Measurements from ENCODE around the gene SIN3A. TPM values are rescaled to one million over a fixed set of nuclear protein-coding genes. Genes with fewer than 3 reads are reported as not detected.

The SIN3A gene
- total and polyA plus RNA-seq, 2 donors (not counting 1 experiment from before 2014, with no cell fraction given), result 32.0 to 153 TPM

DNA sequence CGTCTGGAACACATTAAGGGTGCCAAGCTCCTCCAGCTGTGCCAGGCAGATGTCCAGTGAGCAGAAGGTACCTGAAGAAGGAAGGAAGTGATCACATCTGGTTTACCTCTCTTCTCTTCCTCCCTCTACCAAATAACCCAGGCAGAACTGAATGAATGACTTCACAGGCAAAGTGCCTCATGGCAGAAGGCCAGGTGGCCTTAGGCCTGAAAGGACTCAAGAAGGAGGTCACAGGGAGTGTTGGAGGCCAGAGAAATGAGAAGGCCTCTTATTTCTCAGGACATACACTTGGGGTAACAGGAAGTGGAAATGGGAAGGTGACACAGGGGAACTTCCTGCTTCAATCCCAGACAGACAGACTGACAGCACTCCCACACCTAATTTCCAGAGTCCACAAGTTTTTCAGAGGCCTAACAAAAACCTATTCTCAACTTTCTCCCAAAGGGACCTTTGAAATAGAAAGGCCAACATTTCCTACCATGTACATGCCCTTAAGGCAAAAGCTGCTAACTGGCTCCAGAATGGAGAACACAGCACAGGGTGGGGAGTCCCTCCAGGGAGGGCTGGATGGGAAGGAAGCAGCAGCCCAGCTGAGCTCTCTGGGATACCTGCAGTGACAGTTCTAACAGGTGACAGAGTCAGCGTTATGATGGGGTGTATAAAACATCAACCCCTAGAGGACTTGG lies 17.6 kb upstream of the SIN3A start:
- CTCF ChIA-PET, result no interaction called here
- Histone ChIP-seq H3K9ac (ENCODE audit: low read length) (no peak overlapping the region), H2AFZ (ENCODE audit: insufficient read depth, low read depth, low read length, poor library complexity, severe bottlenecking) (no peak overlapping the region), H3K4me2 (replicated peaks; ENCODE audit: low read depth, low read length, poor library complexity, severe bottlenecking) (no peak overlapping the region), H3K4me3 (ENCODE audit: control extremely low read depth in 1 of 5, extremely low read depth in 1 of 5, insufficient read depth in 1 of 5, low read depth in 2 of 5, low read length in 4 of 5) (no peak overlapping the region), H3K4me1 (ENCODE audit: control insufficient read depth in 2 of 2, insufficient read depth in 2 of 2, low read length in 2 of 2) (peaks cover 0 to 7% of the 10 kb centered on the region in 2 donors), H3K79me2 (ENCODE audit: control insufficient read depth, insufficient read depth, low read length) (no peaks in the 10 kb centered on the region), H4K20me1 (ENCODE audit: control insufficient read depth, insufficient read depth, low read length, poor library complexity, severe bottlenecking) (no peaks in the 10 kb centered on the region), H3K36me3 (replicated peaks in 1 of 2; ENCODE audit: control extremely low read depth in 1 of 2, control insufficient read depth in 1 of 2, extremely low read depth in 1 of 2, insufficient read depth in 2 of 2, low read length in 1 of 2) (peaks cover 4 to 33% of the 10 kb centered on the region in 2 experiments), H3K27me3 (replicated peaks in 1 of 4; ENCODE audit: control extremely low read depth in 1 of 4, control insufficient read depth in 3 of 4, insufficient read depth in 4 of 4, low read length in 3 of 4) (no peaks in the 10 kb centered on the region), H3K9me3 (ENCODE audit: control extremely low read depth in 1 of 3, control insufficient read depth in 2 of 3, insufficient read depth in 1 of 3, low read length in 2 of 3) (no peaks in the 10 kb centered on the region), H3K27ac (ENCODE audit: low read length in 2 of 2) (no peak overlapping the region)
- DNase-seq (no peak), ATAC-seq (ENCODE audit: low read depth) (no peak)
- Mint-ChIP-seq H3K4me3 (no peak overlapping the region), H3K27me3 (no peaks in the 10 kb centered on the region), H3K27ac (no peak overlapping the region), H3K4me1 (no peaks in the 10 kb centered on the region), H3K9me3 (ENCODE audit: insufficient read depth) (no peaks in the 10 kb centered on the region)
- POLR2A ChIA-PET, result no interaction called here
- no CpG with 5 or more reads among the region's 2 CpGs for WGBS (ENCODE audit: insufficient coverage)
- intact Hi-C loops (cut with micrococcal nuclease), result no loop called here
- no peak for TF ChIP-seq CTCF (IDR thresholded peaks at IDR 0.05)

GRCh38 chr15:75460646-75461045 lies 9.2 kb upstream of the SIN3A start:
- DNase-seq, result no peak
- H3K4me3 Mint-ChIP-seq, result no peak overlapping the region
- no peaks in the 10 kb centered on the region for H3K27me3 ChIP-seq (replicated peaks in 1 of 4; ENCODE audit: control extremely low read depth in 1 of 4, control insufficient read depth in 3 of 4, insufficient read depth in 4 of 4, low read length in 3 of 4)
- ChIA-PET CTCF (no interaction called here), POLR2A (no interaction called here)
- peaks cover 0 to 8% of the 10 kb centered on the region in 2 donors for H3K4me1 ChIP-seq (ENCODE audit: control insufficient read depth in 2 of 2, insufficient read depth in 2 of 2, low read length in 2 of 2)
- no peaks in the 10 kb centered on the region for H3K36me3 ChIP-seq (replicated peaks in 1 of 2; ENCODE audit: control extremely low read depth in 1 of 2, control insufficient read depth in 1 of 2, extremely low read depth in 1 of 2, insufficient read depth in 2 of 2, low read length in 1 of 2)
- peaks cover 7% of the 10 kb centered on the region for H3K4me1 Mint-ChIP-seq
- H2AFZ ChIP-seq (ENCODE audit: insufficient read depth, low read depth, low read length, poor library complexity, severe bottlenecking), result no peak overlapping the region
- intact Hi-C loops (cut with micrococcal nuclease), result no loop called here
- H3K4me2 ChIP-seq (replicated peaks; ENCODE audit: low read depth, low read length, poor library complexity, severe bottlenecking), result no peak overlapping the region
- H3K9me3 Mint-ChIP-seq (ENCODE audit: insufficient read depth), result no peaks in the 10 kb centered on the region
- H3K79me2 ChIP-seq (ENCODE audit: control insufficient read depth, insufficient read depth, low read length), result no peaks in the 10 kb centered on the region
- H3K9me3 ChIP-seq (ENCODE audit: control extremely low read depth in 1 of 3, control insufficient read depth in 2 of 3, insufficient read depth in 1 of 3, low read length in 2 of 3), result no peaks in the 10 kb centered on the region
- ATAC-seq (ENCODE audit: low read depth), result no peak
- H3K27me3 Mint-ChIP-seq, result no peaks in the 10 kb centered on the region
- H3K27ac ChIP-seq (ENCODE audit: low read length in 2 of 2), result no peak overlapping the region
- WGBS (ENCODE audit: insufficient coverage), result 97% methylated on average over 3 of the region's 4 CpGs
- H3K27ac Mint-ChIP-seq, result no peak overlapping the region
- TF ChIP-seq EZH2 (IDR thresholded peaks at IDR 0.05; ENCODE audit: borderline replicate concordance, insufficient read depth, low read depth, low read length, poor library complexity, severe bottlenecking) (no peak), CTCF (IDR thresholded peaks at IDR 0.05) (no peak)
- H3K9ac ChIP-seq (ENCODE audit: low read length), result no peak overlapping the region
- H4K20me1 ChIP-seq (ENCODE audit: control insufficient read depth, insufficient read depth, low read length, poor library complexity, severe bottlenecking), result no peaks in the 10 kb centered on the region
- H3K4me3 ChIP-seq (ENCODE audit: control extremely low read depth in 1 of 5, extremely low read depth in 1 of 5, insufficient read depth in 1 of 5, low read depth in 2 of 5, low read length in 4 of 5), result no peak overlapping the region
